HG03460 (cell line): ENCODE measurements around the gene USE1.
A peak's percentile ranks its signal among the peaks of the same experiment; 100 is the strongest.

Experiments used
- ATAC-seq: cut with Tn5 transposase; IDR thresholded peaks from one replicate; pipeline ENCODE4 v1.9.1; 2021; ENCODE audit not compliant: unreplicated experiment

USE1 gene

GRCh38 chr19:17235971-17236777 is 21.0 kb downstream of the USE1 start:
- no peak for ATAC-seq

GRCh38 chr19:17236811-17237543 is 21.8 kb downstream of the USE1 start:
- ATAC-seq = no peak

GRCh38 chr19:17237747-17238706 is 22.9 kb downstream of the USE1 start:
- ATAC-seq = no peak

- no peak for ATAC-seq
Observed at GRCh38 chr19:17240062-17240752, 25.1 kb downstream of the USE1 start.

- ATAC-seq = no peak
Observed at GRCh38 chr19:17240826-17241399, 25.8 kb downstream of the USE1 start.

- ATAC-seq = no peak
Observed at GRCh38 chr19:17242431-17243208, 27.5 kb downstream of the USE1 start.

- ATAC-seq = no peak
Observed at GRCh38 chr19:17243211-17243829, 28.2 kb downstream of the USE1 start.

- ATAC-seq = no peak
Observed at GRCh38 chr19:17243830-17244617, 28.9 kb downstream of the USE1 start.

- no peak for ATAC-seq
Observed at GRCh38 chr19:17244618-17245534, 29.7 kb downstream of the USE1 start.

- ATAC-seq = peak; percentile 16
Observed at GRCh38 chr19:17245535-17245984, 30.4 kb downstream of the USE1 start, which contains the start of gene NR2F6. TSS of gene NR2F6 (minus strand) at chr19:17245919. CDS start at chr19:17245220, 699 bp downstream.

GRCh38 chr19:17246681-17247425 is 31.7 kb downstream of the USE1 start:
- ATAC-seq = no peak

GRCh38 chr19:17248011-17248776 is 33.0 kb downstream of the USE1 start:
- ATAC-seq = no peak

GRCh38 chr19:17249887-17250548 is 34.9 kb downstream of the USE1 start:
- no peak for ATAC-seq

GRCh38 chr19:17254636-17255035 is 39.5 kb downstream of the USE1 start:
- no peak for ATAC-seq

GRCh38 chr19:17255150-17255621 is 40.0 kb downstream of the USE1 start:
- no peak for ATAC-seq
